Osteocyte (in vitro differentiated cells): ENCODE results near the gene BEX2. TPM values are rescaled to one million over a fixed set of nuclear protein-coding genes. Genes with fewer than 3 reads are reported as not detected.
"Not testable (repeated sequence)": the region's sequence is repeated elsewhere in the genome, so short reads cannot be mapped to it uniquely, and the experiment has no call there.

Source experiments
- DNase-seq: peaks from one replicate; pipeline ENCODE4 v3.0.0; 2021; ENCODE audit warnings: mixed read lengths; ENCODE audit not compliant: unreplicated experiment; ENCODE audit errors: extremely low spot score
- H3K27ac Mint-ChIP-seq: one replicate; pipeline ENCODE4 v1.8.0; 2021; ENCODE audit warnings: mild to moderate bottlenecking, mixed read lengths; ENCODE audit not compliant: unreplicated experiment
- H3K27me3 Mint-ChIP-seq: one replicate; pipeline ENCODE4 v1.8.0; 2021; ENCODE audit warnings: mixed read lengths; ENCODE audit not compliant: unreplicated experiment
- H3K36me3 Mint-ChIP-seq: one replicate; pipeline ENCODE4 v1.8.0; 2021; ENCODE audit warnings: mixed read lengths; ENCODE audit not compliant: unreplicated experiment
- H3K4me1 Mint-ChIP-seq: one replicate; pipeline ENCODE4 v1.8.0; 2021; ENCODE audit warnings: mixed read lengths; ENCODE audit not compliant: unreplicated experiment
- H3K4me3 Mint-ChIP-seq: one replicate; pipeline ENCODE4 v1.8.0; 2021; ENCODE audit warnings: mild to moderate bottlenecking, moderate library complexity, mixed read lengths; ENCODE audit not compliant: unreplicated experiment
- H3K9me3 Mint-ChIP-seq: one replicate; pipeline ENCODE4 v1.8.0; 2021; ENCODE audit warnings: mixed read lengths; ENCODE audit not compliant: unreplicated experiment
- CTCF ChIP-seq: fragments of 200-600 bp; sonication (generic); IDR thresholded peaks from 2 replicates; pipeline ENCODE4 v1.5.0; 2021; ENCODE audit warnings: antibody characterized with exemption, mild to moderate bottlenecking, moderate library complexity
- long read RNA-seq: library from polyadenylated mRNA; unstranded; transcript quantifications from one replicate; pipeline ENCODE4 v2.0.0, GENCODE V29; 2021
- total RNA-seq: library from RNA; stranded (reverse); gene quantifications from 2 replicates; pipeline ENCODE4 v1.2.1, GENCODE V29; 2021

The BEX2 gene
- total RNA-seq: 4.0 and 4.1 TPM in 2 replicates
- long read RNA-seq: 0 reads

GRCh38 chrX:103310555-103311398, at the start of gene BEX2:
Gene BEX2 (minus strand): TSS chrX:103310990. CDS start chrX:103309976, 1,014 bp downstream.
- H3K4me1 Mint-ChIP-seq: no peaks in the 10 kb centered on the region
- H3K27me3 Mint-ChIP-seq: peaks cover 31% of the 10 kb centered on the region
- no peak within 1 kb of the TSS for H3K27ac Mint-ChIP-seq
- DNase-seq: no peak
- H3K4me3 Mint-ChIP-seq: peak within 1 kb of the TSS; percentile 68
- peaks cover 9% of the 10 kb centered on the region for H3K9me3 Mint-ChIP-seq
- TF ChIP-seq CTCF: no peak
- no peaks in the 10 kb centered on the region for H3K36me3 Mint-ChIP-seq

GRCh38 chrX:103360092-103360491, 49.3 kb upstream of the BEX2 start:
- Mint-ChIP-seq H3K9me3 (peaks cover 3% of the 10 kb centered on the region), H3K36me3 (peaks cover 7% of the 10 kb centered on the region), H3K4me1 (peaks cover 28% of the 10 kb centered on the region), H3K4me3 (no peak overlapping the region), H3K27me3 (no peaks in the 10 kb centered on the region), H3K27ac (no peak overlapping the region)
- TF ChIP-seq CTCF: no peak
- no peak for DNase-seq

- H3K27ac Mint-ChIP-seq, H3K27me3 Mint-ChIP-seq, H3K9me3 Mint-ChIP-seq, H3K36me3 Mint-ChIP-seq, DNase-seq, H3K4me3 Mint-ChIP-seq: not testable (repeated sequence)
- peaks cover 28% of the 10 kb centered on the region for H3K4me1 Mint-ChIP-seq
Measured at GRCh38 chrX:103359605-103360004, 48.8 kb upstream of the BEX2 start.

- peaks cover 7% of the 10 kb centered on the region for H3K36me3 Mint-ChIP-seq
- peak overlapping the region; percentile 89 for H3K27ac Mint-ChIP-seq
- peaks cover 27% of the 10 kb centered on the region for H3K4me1 Mint-ChIP-seq
- no peaks in the 10 kb centered on the region for H3K27me3 Mint-ChIP-seq
- DNase-seq: no peak
- peaks cover 3% of the 10 kb centered on the region for H3K9me3 Mint-ChIP-seq
- no peak for TF ChIP-seq CTCF
- peak overlapping the region; percentile 95 for H3K4me3 Mint-ChIP-seq
Measured at GRCh38 chrX:103357871-103358270, 47.1 kb upstream of the BEX2 start.

- peaks cover 19% of the 10 kb centered on the region for H3K4me1 Mint-ChIP-seq
- H3K4me3 Mint-ChIP-seq: peak overlapping the region; percentile 95
- no peak for TF ChIP-seq CTCF
- peaks cover 3% of the 10 kb centered on the region for H3K9me3 Mint-ChIP-seq
- H3K27me3 Mint-ChIP-seq: no peaks in the 10 kb centered on the region
- no peak for DNase-seq
- peaks cover 7% of the 10 kb centered on the region for H3K36me3 Mint-ChIP-seq
- H3K27ac Mint-ChIP-seq: peak overlapping the region; percentile 89
Measured at GRCh38 chrX:103356858-103357257, 46.1 kb upstream of the BEX2 start.
